H9 (cell line): ENCODE data around the gene PNMA6E. TPM values are rescaled to one million over a fixed set of nuclear protein-coding genes. Genes with fewer than 3 reads are reported as not detected.

Experiments used
- DNase-seq: peaks from one replicate; pipeline ENCODE4 v3.0.0-alpha.2; 2017
- H2AFZ ChIP-seq: one replicate; pipeline ENCODE4 v1.6.1; 2013; ENCODE audit warnings: mild to moderate bottlenecking, low read length, control low read depth, moderate library complexity
- H2AK5ac ChIP-seq: 2 replicates; pipeline ENCODE4 v1.6.1; 2013; ENCODE audit warnings: low read length, control low read depth, mixed read lengths; ENCODE audit not compliant: insufficient read length
- H2BK120ac ChIP-seq: one replicate; pipeline ENCODE4 v1.6.1; 2013; ENCODE audit warnings: low read depth, mild to moderate bottlenecking, low read length, control low read depth, inconsistent platforms; ENCODE audit not compliant: poor library complexity, severe bottlenecking
- H2BK12ac ChIP-seq: 2 replicates; pipeline ENCODE4 v1.6.1; 2013; ENCODE audit warnings: low read length, control low read depth, mixed read lengths, low read depth; ENCODE audit not compliant: insufficient read length
- H2BK15ac ChIP-seq: 2 replicates; pipeline ENCODE4 v1.6.1; 2013; ENCODE audit warnings: low read depth, low read length, control low read depth
- H2BK20ac ChIP-seq: one replicate; pipeline ENCODE4 v1.6.1; 2013; ENCODE audit warnings: low read depth, mild to moderate bottlenecking, low read length, control low read depth, inconsistent platforms; ENCODE audit not compliant: poor library complexity, severe bottlenecking
- H2BK5ac ChIP-seq: 2 replicates; pipeline ENCODE4 v1.6.1; 2013; ENCODE audit warnings: low read length, control low read depth, mixed read lengths; ENCODE audit not compliant: insufficient read length
- H3K14ac ChIP-seq: 2 replicates; pipeline ENCODE4 v1.6.1; 2013; ENCODE audit warnings: low read length, control low read depth; ENCODE audit not compliant: insufficient read depth
- H3K18ac ChIP-seq: 2 replicates; pipeline ENCODE4 v1.6.1; 2013; ENCODE audit warnings: low read depth, mild to moderate bottlenecking, mixed read lengths, low read length, control low read depth; ENCODE audit not compliant: insufficient read length
- H3K23ac ChIP-seq: 2 replicates; pipeline ENCODE4 v1.6.1; 2013; ENCODE audit warnings: low read length, control low read depth, mixed read lengths, low read depth; ENCODE audit not compliant: insufficient read length
- H3K23me2 ChIP-seq: 2 replicates; pipeline ENCODE4 v1.6.1; 2013; ENCODE audit warnings: low read depth, mild to moderate bottlenecking, mixed read lengths, low read length, control low read depth; ENCODE audit not compliant: insufficient read length, poor library complexity, severe bottlenecking
- H3K27ac ChIP-seq: 2 replicates; pipeline ENCODE4 v1.5.1; 2013; ENCODE audit warnings: low read length, control low read depth, mixed read lengths, low read depth; ENCODE audit not compliant: insufficient read length
- H3K27me3 ChIP-seq: 2 replicates; pipeline ENCODE4 v1.6.1; 2013; ENCODE audit warnings: low read length, control low read depth, inconsistent platforms; ENCODE audit not compliant: insufficient read depth
- H3K4ac ChIP-seq: 2 replicates; pipeline ENCODE4 v1.6.1; 2013; ENCODE audit warnings: low read depth, mild to moderate bottlenecking, control low read depth, inconsistent platforms, low read length, moderate library complexity
- H3K4me1 ChIP-seq: 2 replicates; pipeline ENCODE4 v1.6.1; 2013; ENCODE audit warnings: low read length, control low read depth, inconsistent platforms; ENCODE audit not compliant: insufficient read depth
- H3K4me2 ChIP-seq: 2 replicates; pipeline ENCODE4 v1.6.1; 2013; ENCODE audit warnings: low read length, control low read depth, mixed read lengths; ENCODE audit not compliant: insufficient read length, insufficient read depth
- H3K56ac ChIP-seq: 2 replicates; pipeline ENCODE4 v1.6.1; 2013; ENCODE audit warnings: low read depth, mild to moderate bottlenecking, mixed read lengths, low read length, control low read depth; ENCODE audit not compliant: insufficient read length
- H3K79me1 ChIP-seq: 2 replicates; pipeline ENCODE4 v1.6.1; 2013; ENCODE audit warnings: low read depth, mild to moderate bottlenecking, moderate library complexity, low read length, control low read depth, inconsistent platforms; ENCODE audit not compliant: insufficient read depth, poor library complexity, severe bottlenecking
- H3K79me2 ChIP-seq: 2 replicates; pipeline ENCODE4 v1.6.1; 2013; ENCODE audit warnings: low read length, control low read depth, inconsistent platforms; ENCODE audit not compliant: insufficient read depth
- H3K9ac ChIP-seq: 2 replicates; pipeline ENCODE4 v1.6.1; 2013; ENCODE audit warnings: low read length, control low read depth, mixed read lengths; ENCODE audit not compliant: insufficient read length; ENCODE audit errors: extremely low read depth
- H3K9me3 ChIP-seq: one replicate; pipeline ENCODE4 v1.6.1; 2013; ENCODE audit warnings: low read depth, low read length, inconsistent platforms; ENCODE audit not compliant: control insufficient read depth
- H3T11ph ChIP-seq: one replicate; pipeline ENCODE4 v1.6.1; 2013; ENCODE audit warnings: mild to moderate bottlenecking, low read length, control low read depth, inconsistent platforms
- H4K20me1 ChIP-seq: one replicate; pipeline ENCODE4 v1.6.1; 2013; ENCODE audit not compliant: control insufficient read depth, insufficient read length, insufficient read depth
- H4K5ac ChIP-seq: 2 replicates; pipeline ENCODE4 v1.6.1; 2013; ENCODE audit warnings: low read depth, mild to moderate bottlenecking, mixed read lengths, low read length, control low read depth; ENCODE audit not compliant: insufficient read length
- H4K8ac ChIP-seq: replicated peaks from 2 replicates; pipeline ENCODE4 v1.6.1; 2013; ENCODE audit warnings: low read length, control low read depth, mixed read lengths, low read depth; ENCODE audit not compliant: insufficient read length
- H4K91ac ChIP-seq: 2 replicates; pipeline ENCODE4 v1.6.1; 2013; ENCODE audit warnings: low read depth, mild to moderate bottlenecking, moderate library complexity, mixed read lengths, low read length, control low read depth; ENCODE audit not compliant: insufficient read length
- H3K27ac Mint-ChIP-seq, 3 experiments: 2 replicates in 2 of 3; 3 replicates in 1 of 3; pipeline ENCODE4 v1.8.0; 2020 to 2021; ENCODE audit warnings: mixed read lengths in 3 of 3, mild to moderate bottlenecking in 1 of 3, moderate library complexity in 1 of 3
- H3K27me3 Mint-ChIP-seq: 2 replicates; pipeline ENCODE4 v1.8.0; 2021; ENCODE audit warnings: low read depth, mild to moderate bottlenecking, moderate library complexity, mixed read lengths
- H3K36me3 Mint-ChIP-seq, 3 experiments: 2 replicates in 2 of 3; 3 replicates in 1 of 3; pipeline ENCODE4 v1.8.0; 2020 to 2021; ENCODE audit warnings: low read depth in 3 of 3, mixed read lengths in 3 of 3; ENCODE audit not compliant: insufficient read depth in 1 of 3
- H3K4me1 Mint-ChIP-seq, 2 experiments: 2 replicates each; pipeline ENCODE4 v1.8.0; 2020; ENCODE audit warnings: mixed read lengths in 2 of 2
- H3K4me3 Mint-ChIP-seq, 2 experiments: 2 replicates in 1 of 2; 3 replicates in 1 of 2; pipeline ENCODE4 v1.8.0; 2020 to 2021; ENCODE audit warnings: mild to moderate bottlenecking in 2 of 2, mixed read lengths in 2 of 2, moderate library complexity in 1 of 2
- H3K9me3 Mint-ChIP-seq, 2 experiments: 2 replicates in 1 of 2; 3 replicates in 1 of 2; pipeline ENCODE4 v1.8.0; 2020; ENCODE audit warnings: mild to moderate bottlenecking in 2 of 2, mixed read lengths in 2 of 2, moderate library complexity in 1 of 2
- WGBS: extraction: QIAGEN DNeasy Blood & Tissue Kit; methylation state at CpG from one replicate; pipeline ENCODE4 v1.1.7; 2013; ENCODE audit warnings: missing lambda C conversion rate, low lambda C conversion rate, mixed read lengths; ENCODE audit not compliant: insufficient read length; ENCODE audit errors: extremely low coverage; 5-methylcytosine and 5-hydroxymethylcytosine counted together
- total RNA-seq: library from RNA; stranded (reverse); gene quantifications from 2 replicates; pipeline ENCODE4 v1.2.1, GENCODE V29; 2021
- TF ChIP-seq, protein P1 (sequence below): fragments of 200-600 bp; sonication (generic); conservative IDR thresholded peaks from 3 replicates; pipeline ENCODE4 v1.8.0; 2021; ENCODE audit warnings: antibody characterized with exemption, mild to moderate bottlenecking

The PNMA6E gene
- total RNA-seq, 1 experiment from 2014 or later, result not detected

GRCh38 chrX:153450949-153451277 lies 49.8 kb upstream of the PNMA6E start:
- Histone ChIP-seq H3K56ac (no peak overlapping the region), H4K5ac (no peak overlapping the region), H3K4ac (no peak overlapping the region), H2BK20ac (no peak overlapping the region), H3K23me2 (no peaks in the 10 kb centered on the region), H3T11ph (no peak overlapping the region), H3K79me2 (no peaks in the 10 kb centered on the region), H3K79me1 (no peaks in the 10 kb centered on the region), H3K4me2 (no peak overlapping the region), H4K8ac (no peak overlapping the region), H4K91ac (no peak overlapping the region), H2BK15ac (no peak overlapping the region), H3K9me3 (peaks cover 35% of the 10 kb centered on the region), H3K14ac (no peak overlapping the region), H2AFZ (no peak overlapping the region), H2BK5ac (no peak overlapping the region), H4K20me1 (no peaks in the 10 kb centered on the region), H3K18ac (no peak overlapping the region), H3K27ac (no peak overlapping the region), H2AK5ac (no peak overlapping the region), H3K27me3 (no peaks in the 10 kb centered on the region), H2BK120ac (no peak overlapping the region), H3K4me1 (no peaks in the 10 kb centered on the region), H2BK12ac (no peak overlapping the region), H3K23ac (no peak overlapping the region), H3K9ac (no peak overlapping the region)
- Mint-ChIP-seq H3K27ac (no peak overlapping the region), H3K4me3 (no peak overlapping the region), H3K36me3 (peaks cover 16 to 36% (median 24%) of the 10 kb centered on the region in 3 experiments; a peak in 5 of 7 replicates), H3K9me3 (peaks cover 63 to 76% of the 10 kb centered on the region in 2 experiments), H3K4me1 (no peaks in the 10 kb centered on the region), H3K27me3 (no peaks in the 10 kb centered on the region)
- DNase-seq, result no peak
- TF ChIP-seq, protein P1, sequence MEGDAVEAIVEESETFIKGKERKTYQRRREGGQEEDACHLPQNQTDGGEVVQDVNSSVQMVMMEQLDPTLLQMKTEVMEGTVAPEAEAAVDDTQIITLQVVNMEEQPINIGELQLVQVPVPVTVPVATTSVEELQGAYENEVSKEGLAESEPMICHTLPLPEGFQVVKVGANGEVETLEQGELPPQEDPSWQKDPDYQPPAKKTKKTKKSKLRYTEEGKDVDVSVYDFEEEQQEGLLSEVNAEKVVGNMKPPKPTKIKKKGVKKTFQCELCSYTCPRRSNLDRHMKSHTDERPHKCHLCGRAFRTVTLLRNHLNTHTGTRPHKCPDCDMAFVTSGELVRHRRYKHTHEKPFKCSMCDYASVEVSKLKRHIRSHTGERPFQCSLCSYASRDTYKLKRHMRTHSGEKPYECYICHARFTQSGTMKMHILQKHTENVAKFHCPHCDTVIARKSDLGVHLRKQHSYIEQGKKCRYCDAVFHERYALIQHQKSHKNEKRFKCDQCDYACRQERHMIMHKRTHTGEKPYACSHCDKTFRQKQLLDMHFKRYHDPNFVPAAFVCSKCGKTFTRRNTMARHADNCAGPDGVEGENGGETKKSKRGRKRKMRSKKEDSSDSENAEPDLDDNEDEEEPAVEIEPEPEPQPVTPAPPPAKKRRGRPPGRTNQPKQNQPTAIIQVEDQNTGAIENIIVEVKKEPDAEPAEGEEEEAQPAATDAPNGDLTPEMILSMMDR, result no peak
- no CpG with 5 or more reads among the region's 8 CpGs for WGBS
